Right atrium auricular region (tissue), 2 donors: ENCODE data around the gene ADAMTS9. TPM values are rescaled to one million over a fixed set of nuclear protein-coding genes. Genes with fewer than 3 reads are reported as not detected.

Experiments
- DNase-seq: peaks from one replicate; pipeline ENCODE4 v3.0.0-alpha.2; 2019; ENCODE audit warnings: low spot score
- H3K27ac ChIP-seq, 2 donors: fragments of 200-600 bp; sonication (generic); 1 replicate in 1 of 2; 2 replicates in 1 of 2; pipeline ENCODE4 v1.5.1; 2016 to 2019
- H3K27me3 ChIP-seq, 2 donors: fragments of 200-600 bp; sonication (generic); one replicate each; pipeline versions ENCODE4 v1.5.1 to v1.6.0; 2017 to 2019
- H3K36me3 ChIP-seq: fragments of 200-600 bp; sonication (generic); one replicate; pipeline ENCODE4 v1.5.1; 2016
- H3K4me1 ChIP-seq, 2 donors: fragments of 200-600 bp; sonication (generic); one replicate each; pipeline versions ENCODE4 v1.5.1 to v1.6.0; 2017 to 2019
- H3K4me3 ChIP-seq, 2 donors: fragments of 200-600 bp; sonication (generic); 1 replicate in 1 of 2; 2 replicates in 1 of 2; pipeline ENCODE4 v1.5.1; 2017 to 2019; ENCODE audit warnings: mild to moderate bottlenecking in 1 of 2, moderate library complexity in 1 of 2
- H3K9me3 ChIP-seq, 2 donors: fragments of 200-600 bp; sonication (generic); one replicate each; pipeline ENCODE4 v1.5.1; 2019
- total RNA-seq, 2 donors: library from RNA; depleted of rRNA; stranded (reverse); fragments of >200 nt; gene quantifications; one replicate each; pipeline ENCODE4 v1.1.0, GENCODE V29; 2016
- TF ChIP-seq, protein P1 (sequence below), 2 donors: fragments of 200-600 bp; sonication (generic); IDR thresholded peaks; one replicate each; pipeline ENCODE4 v1.5.1; 2019; ENCODE audit warnings: antibody characterized with exemption in 2 of 2

The ADAMTS9 gene
- total RNA-seq, 2 donors from 2014 or later: 20.2 to 21.0 TPM

DNA sequence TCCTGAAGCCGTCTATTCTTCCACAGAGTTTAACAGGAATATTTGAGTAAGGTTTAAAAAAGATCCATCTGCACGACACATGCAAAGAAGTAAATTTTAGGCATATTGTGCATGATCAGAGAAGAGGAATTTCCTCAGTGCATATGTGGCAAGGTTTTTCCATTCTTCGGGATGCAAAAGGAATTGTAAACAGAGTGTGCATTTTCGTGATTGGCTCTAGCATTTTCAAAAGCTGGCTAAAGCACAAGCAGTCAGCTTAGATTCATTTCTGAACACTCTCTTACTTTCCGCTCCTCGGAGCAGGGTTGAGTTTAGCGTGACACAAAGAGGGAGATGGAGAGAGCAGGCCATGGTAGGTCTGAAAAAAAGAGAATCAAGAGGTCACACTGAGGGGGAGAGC lies 128.2 kb downstream of the ADAMTS9 start:
- Histone ChIP-seq H3K36me3 (peaks cover 31% of the 10 kb centered on the region), H3K4me3 (no peak overlapping the region), H3K9me3 (no peaks in the 10 kb centered on the region), H3K4me1 (peaks cover 0 to 3% of the 10 kb centered on the region in 2 donors), H3K27ac (no peak overlapping the region), H3K27me3 (no peaks in the 10 kb centered on the region)
- TF ChIP-seq, protein P1, sequence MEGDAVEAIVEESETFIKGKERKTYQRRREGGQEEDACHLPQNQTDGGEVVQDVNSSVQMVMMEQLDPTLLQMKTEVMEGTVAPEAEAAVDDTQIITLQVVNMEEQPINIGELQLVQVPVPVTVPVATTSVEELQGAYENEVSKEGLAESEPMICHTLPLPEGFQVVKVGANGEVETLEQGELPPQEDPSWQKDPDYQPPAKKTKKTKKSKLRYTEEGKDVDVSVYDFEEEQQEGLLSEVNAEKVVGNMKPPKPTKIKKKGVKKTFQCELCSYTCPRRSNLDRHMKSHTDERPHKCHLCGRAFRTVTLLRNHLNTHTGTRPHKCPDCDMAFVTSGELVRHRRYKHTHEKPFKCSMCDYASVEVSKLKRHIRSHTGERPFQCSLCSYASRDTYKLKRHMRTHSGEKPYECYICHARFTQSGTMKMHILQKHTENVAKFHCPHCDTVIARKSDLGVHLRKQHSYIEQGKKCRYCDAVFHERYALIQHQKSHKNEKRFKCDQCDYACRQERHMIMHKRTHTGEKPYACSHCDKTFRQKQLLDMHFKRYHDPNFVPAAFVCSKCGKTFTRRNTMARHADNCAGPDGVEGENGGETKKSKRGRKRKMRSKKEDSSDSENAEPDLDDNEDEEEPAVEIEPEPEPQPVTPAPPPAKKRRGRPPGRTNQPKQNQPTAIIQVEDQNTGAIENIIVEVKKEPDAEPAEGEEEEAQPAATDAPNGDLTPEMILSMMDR (IDR thresholded peaks at IDR 0.05): no peak
- no peak for DNase-seq

DNA sequence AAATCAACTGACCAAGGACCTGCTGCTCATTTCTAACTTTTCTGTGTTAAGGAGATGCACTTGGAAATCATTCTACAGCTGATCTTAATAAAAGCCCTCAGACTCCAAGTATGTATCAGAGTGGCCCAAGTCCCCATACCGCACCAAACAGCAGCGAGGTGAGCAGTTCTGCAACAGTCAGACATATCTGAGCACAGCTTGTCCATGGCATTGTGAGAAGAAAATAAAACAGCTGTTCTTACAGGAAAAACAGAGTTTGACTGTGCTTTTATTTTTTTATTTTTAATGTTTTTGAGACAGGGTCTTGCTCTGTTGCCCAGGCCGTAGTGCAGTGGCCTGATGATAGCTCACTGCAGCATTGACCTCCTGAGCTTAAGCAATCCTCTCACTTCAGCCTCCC lies 131.8 kb downstream of the ADAMTS9 start:
- TF ChIP-seq, protein P1 (IDR thresholded peaks at IDR 0.05): no peak
- no peak overlapping the region for H3K4me3 ChIP-seq
- no peaks in the 10 kb centered on the region for H3K9me3 ChIP-seq
- H3K27me3 ChIP-seq: no peaks in the 10 kb centered on the region
- H3K4me1 ChIP-seq: peaks cover 0 to 3% of the 10 kb centered on the region in 2 donors
- H3K27ac ChIP-seq: no peak overlapping the region
- peaks cover 40% of the 10 kb centered on the region for H3K36me3 ChIP-seq
- no peak for DNase-seq

DNA sequence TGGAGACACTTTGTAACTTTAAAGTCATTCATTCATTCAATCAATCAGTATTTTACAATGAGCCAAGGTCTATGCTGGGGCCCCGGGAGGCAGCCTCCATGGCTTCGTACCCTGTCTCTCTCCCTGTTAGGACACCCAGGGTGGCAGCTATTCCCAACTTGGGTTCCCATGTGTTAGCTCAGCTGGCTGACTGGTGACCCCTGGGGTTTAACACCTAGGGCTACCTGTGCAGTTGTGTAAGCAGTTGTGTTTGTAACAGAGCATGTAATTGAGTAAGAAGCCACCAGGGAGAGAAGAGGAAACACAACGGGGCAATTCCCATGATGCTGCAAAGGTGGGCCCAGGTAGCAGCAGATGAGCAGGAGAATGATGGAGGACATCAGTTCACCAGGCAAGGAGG lies 132.4 kb downstream of the ADAMTS9 start:
- Histone ChIP-seq H3K9me3 (no peaks in the 10 kb centered on the region), H3K4me3 (no peak overlapping the region), H3K27me3 (no peaks in the 10 kb centered on the region), H3K27ac (no peak overlapping the region), H3K4me1 (peaks cover 0 to 1% of the 10 kb centered on the region in 2 donors), H3K36me3 (peaks cover 42% of the 10 kb centered on the region)
- TF ChIP-seq, protein P1 (IDR thresholded peaks at IDR 0.05): no peak
- no peak for DNase-seq

DNA sequence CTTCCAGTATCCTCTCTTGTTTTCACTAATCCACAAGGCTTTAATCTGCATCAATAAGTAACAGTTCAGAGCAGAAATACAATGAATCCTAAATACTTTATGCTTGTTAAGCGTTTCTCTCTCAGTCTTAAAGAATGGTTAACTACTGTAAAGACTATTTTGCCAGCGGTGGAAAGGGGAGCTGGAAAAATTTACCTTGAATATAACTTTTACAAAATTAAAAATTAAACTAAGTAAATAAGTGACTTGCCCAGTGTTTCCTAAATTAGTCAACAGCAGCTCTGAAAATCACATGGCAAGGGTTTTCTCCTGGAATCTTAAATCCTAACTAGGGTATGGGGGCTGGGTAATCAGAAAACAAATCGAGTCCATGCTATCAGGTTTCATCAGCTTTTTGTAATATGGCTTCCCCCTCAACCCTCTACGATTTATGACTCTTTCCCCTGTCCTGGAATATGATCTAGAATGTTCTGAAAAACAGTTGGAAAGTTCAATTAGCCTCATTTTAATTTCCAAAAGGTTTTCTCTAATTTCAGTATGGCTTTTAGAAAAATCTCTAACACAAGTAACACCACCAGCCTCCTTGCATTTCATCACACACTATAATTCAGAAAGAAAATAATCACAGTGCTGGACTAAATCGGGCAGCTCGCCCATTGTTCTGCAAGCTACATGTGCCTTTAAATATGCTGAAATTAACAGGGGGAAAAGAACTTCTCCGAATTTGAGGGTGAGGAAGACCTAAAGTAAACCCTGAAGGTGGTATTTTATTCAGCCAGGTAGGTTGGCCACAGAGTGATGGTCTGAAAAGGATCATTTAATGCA lies 133.5 kb downstream of the ADAMTS9 start:
- TF ChIP-seq, protein P1 (IDR thresholded peaks at IDR 0.05): no peak
- DNase-seq: no peak
- Histone ChIP-seq H3K36me3 (peaks cover 40% of the 10 kb centered on the region), H3K4me1 (peaks cover 0 to 2% of the 10 kb centered on the region in 2 donors), H3K27ac (no peak overlapping the region), H3K9me3 (no peaks in the 10 kb centered on the region), H3K4me3 (no peak overlapping the region), H3K27me3 (no peaks in the 10 kb centered on the region)

DNA sequence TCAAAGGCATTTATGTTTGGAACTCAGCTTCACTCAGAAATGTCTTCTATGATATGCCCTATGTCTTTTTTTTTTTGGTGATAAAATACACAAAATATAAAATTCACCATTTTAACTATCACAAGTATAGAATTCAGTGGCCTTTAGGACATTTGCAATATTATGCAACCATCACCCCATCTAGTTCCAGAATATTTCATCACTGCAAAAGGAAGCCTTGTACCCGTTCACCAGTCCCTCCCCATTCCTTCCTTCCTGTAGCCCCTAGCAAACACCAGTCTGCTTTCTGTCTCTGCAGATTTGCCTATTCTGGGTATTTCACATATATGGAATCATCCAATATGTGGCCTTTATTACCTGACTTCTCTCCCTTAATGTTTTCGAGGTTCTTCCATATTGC lies 134.8 kb downstream of the ADAMTS9 start:
- Histone ChIP-seq H3K36me3 (peaks cover 29% of the 10 kb centered on the region), H3K4me1 (peaks cover 0 to 13% of the 10 kb centered on the region in 2 donors), H3K27ac (no peak overlapping the region), H3K27me3 (no peaks in the 10 kb centered on the region), H3K4me3 (no peak overlapping the region), H3K9me3 (no peaks in the 10 kb centered on the region)
- no peak for DNase-seq
- TF ChIP-seq, protein P1 (IDR thresholded peaks at IDR 0.05): no peak
